HG03045 (cell line): ENCODE results near the gene B3GAT1.
A peak's percentile ranks its signal among the peaks of the same experiment; 100 is the strongest.

Experiments
- ATAC-seq: cut with Tn5 transposase; IDR thresholded peaks from one replicate; pipeline ENCODE4 v1.9.1; 2021; ENCODE audit warnings: mild to moderate bottlenecking, moderate library complexity; ENCODE audit not compliant: unreplicated experiment

Gene B3GAT1

GRCh38 chr11:134374171-134374570 lies 37.9 kb downstream of the B3GAT1 start:
- ATAC-seq: no peak

DNA sequence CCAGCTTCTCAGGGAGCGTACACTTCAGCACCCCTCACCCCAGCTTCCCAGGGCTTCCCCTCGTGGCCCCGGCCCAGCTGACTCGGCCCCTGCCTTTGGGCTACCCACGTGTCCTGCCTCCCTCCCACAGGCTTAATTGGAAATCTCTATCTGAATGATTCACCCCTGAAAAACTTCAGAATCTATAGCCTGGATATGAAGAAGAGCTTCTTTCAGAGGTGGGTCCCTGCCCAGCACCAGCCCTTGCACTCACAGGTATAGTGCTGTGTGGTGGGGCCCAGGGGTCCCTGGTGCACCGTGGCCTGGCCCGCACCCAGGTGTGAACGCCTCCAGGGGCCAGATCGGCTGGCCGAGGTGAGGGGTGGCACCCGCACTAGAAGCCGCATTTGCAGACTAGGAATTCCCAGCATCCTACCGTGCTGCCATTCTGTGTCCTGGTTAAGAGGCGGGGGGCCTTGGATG lies 38.4 kb downstream of the B3GAT1 start:
- no peak for ATAC-seq

GRCh38 chr11:134372961-134373360 lies 39.1 kb downstream of the B3GAT1 start:
- no peak for ATAC-seq

DNA sequence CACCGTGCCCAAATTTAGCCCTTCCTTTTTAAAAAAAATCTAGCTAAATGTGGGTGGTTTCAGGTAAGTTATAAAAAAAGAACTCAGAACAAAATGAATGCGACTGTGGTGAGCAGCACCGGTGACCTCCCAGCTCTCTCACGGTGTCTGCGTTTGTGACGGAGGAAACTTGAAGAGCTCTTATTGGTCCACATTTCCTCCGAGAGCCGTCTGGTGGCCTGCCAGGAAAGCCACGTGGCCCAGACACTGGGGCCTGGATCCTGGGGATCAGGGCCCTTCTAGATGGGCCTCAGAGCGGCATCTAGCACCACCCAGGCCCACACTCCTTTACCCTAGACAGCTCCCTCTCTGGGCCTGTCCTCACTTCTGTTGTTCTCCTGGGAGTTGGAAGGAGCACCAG lies 39.5 kb downstream of the B3GAT1 start:
- no peak for ATAC-seq

DNA sequence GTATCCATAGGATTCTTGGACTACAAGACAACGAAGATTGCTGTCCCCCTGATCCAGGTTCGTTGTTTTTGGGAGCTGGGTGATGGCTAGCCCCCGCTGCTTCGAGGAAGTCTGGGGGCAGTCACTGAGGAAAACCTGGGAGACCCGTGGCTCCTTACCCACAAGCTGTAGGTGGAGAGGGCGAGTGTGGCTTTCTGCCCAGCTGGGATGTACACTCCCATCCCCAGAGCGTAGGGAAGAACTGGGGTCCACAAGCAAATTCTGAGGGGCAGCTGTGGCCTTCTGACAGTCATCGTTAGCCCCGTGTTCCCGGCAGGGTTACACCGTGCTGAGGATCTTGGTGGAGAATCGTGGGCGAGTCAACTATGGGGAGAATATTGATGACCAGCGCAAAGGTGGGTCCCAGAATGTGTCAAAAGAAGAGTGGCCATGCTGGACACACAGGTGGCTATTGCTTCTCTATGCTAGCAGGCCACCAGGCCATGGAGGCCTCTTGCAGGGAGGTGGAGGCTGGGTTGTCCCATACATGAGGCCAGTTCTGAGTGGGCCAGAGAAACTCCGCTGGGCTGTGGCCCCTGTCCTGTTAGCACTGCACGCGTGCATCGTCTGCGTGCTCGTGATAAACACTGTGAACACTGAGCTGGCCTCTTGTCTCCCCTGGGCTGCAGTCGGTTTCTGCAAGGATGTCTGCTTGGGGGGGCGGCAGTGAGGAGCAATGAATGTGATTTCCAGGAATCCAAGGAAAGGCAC lies 40.4 kb downstream of the B3GAT1 start:
- ATAC-seq: no peak

DNA sequence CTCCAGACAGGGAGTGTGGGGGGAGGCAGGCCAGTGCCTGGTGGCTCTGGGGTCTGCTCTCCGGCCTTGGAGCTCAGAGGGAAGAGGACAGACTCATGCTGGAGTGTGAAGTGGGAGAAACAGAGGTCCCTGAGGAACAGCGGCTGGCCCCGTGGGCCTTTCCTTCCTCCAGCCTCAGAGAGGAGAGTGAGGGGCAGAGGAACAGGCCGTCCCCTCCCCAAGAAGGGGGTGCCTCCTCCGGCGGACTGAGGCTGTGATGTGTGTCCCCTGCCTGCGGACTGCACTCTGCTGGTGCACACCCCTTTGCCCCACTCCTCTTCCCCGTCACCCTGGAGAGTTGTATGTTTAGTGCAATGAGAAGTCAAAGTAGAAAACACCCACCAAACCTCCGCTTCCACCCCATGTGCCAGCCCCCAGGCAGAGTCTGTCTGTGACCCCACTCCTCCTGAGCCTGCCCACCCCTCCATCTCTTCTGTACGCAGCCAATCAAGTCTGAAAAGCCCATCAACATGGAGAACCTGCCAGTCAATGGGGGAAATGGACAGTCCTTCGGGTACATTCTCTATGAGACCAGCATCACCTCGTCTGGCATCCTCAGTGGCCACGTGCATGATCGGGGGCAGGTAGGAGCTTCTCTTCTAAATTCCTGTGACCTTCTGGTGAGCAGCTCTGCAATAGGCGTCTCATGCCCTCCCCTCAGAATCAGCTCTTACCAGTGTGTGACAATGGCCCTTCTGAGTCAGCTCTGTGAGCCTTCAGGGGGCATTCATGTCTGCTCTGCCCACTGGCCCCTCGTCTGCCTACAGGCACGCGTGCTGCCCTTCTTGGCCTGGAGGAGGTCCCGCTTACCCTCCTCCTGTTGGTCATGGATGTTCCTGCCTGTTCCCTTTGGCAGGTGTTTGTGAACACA lies 41.3 kb downstream of the B3GAT1 start:
- ATAC-seq: no peak

DNA sequence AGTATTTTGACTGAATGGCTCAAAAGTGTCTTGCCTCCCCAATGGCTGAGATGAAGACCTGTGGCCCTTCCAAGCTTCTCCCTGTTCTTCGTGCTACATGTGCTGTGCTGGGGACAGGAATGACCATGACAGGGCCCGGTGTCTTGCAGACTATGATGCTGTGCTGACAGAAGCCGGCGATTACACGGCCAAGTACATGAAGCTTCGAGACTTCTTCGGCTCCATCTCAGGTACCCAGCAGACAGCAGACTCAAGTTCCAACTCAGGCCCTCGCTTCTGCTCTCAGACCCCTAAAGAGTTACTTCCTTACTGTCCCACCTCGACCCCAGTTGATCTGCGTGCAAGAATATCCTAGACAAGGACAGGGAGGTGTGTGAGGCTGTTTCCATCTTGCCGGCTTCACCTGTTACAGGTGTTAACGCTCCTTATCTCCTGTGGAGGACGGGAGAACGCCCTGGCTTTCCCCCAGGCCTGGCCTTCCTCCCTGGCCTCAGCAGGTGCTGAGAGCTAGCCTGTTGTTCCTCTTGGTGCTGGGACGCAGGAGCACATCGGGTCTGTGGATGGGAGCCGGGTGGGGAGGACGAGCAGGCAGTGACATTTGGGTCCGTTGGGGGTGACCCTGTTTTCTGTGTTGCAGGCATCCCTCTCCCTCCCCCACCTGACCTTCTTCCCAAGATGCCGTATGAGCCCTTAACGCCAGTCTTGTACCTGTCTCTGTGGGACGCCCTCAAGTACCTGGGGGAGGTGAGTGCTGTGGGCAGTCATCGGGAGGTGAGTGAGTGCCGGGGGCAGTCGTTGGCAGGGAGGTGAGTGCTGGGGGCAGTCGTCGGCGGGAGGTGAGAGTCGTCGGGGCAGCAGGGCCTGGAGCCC lies 42.2 kb downstream of the B3GAT1 start:
- no peak for ATAC-seq

GRCh38 chr11:134367781-134368180 lies 44.3 kb downstream of the B3GAT1 start:
- no peak for ATAC-seq

- no peak for ATAC-seq
Measured at GRCh38 chr11:134366254-134366653, 45.8 kb downstream of the B3GAT1 start.

DNA sequence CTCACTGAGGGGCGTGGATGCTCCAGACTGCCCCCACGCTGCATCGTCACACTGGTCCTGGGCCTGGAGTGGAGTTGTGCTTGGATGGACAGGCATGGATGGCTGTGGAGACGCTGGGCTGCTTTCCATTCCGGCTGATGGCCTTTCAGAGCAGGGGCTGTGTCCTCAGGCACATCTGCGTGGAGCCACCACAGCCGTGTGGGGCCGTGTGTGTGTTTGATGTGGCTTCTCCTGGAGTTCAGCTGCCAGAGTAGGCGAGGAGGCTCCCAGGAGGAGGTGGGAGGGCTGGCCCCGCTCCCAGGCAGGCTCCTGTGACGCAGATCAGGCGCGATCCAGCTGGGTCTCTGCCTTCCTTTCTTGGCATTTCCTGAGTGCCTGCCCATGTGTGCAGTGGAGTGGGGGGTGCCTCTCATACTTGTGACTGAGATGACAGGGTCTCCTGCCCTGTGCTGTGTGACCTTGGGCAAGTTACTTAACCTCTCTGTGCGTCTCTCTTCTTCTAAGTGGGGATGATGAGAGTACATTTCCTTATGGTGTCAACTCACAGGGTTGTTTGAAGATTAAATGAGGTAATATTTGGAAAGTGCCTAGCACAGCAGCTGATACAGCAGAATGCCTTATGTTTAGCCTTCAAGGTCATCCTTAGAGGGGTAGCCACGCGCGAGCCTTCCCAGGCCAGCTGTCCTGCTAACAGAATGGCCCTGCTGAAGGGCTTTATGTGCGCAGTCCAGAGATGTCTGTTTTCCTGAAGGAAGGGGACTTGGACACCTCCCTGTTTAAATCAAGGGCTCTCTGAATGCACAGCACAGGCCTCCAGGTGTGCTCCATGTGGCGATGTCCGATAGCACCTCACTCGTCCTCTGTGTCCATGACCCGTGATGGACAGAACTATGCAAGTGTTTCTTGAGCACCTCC lies 46.8 kb downstream of the B3GAT1 start:
- no peak for ATAC-seq

DNA sequence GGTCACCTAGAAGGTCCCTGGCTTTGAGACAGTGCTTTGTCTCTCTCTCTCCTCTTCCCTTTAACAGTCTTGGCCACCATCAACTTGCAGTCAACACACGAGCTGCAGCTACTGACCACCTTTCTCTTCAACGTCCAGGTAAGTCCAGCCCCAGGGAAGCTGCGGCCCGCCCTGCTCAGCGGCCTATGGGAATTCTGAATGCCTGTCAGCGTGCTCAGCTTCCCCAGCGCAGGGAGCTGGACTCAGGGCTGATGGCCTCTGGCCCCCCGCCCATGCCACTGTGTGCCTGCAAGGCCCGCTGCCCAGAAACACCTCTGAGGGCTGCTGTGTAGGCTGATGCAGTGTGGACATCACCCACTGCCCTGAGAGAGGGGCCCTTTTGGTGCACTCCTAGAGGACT lies 47.8 kb downstream of the B3GAT1 start:
- ATAC-seq: no peak

DNA sequence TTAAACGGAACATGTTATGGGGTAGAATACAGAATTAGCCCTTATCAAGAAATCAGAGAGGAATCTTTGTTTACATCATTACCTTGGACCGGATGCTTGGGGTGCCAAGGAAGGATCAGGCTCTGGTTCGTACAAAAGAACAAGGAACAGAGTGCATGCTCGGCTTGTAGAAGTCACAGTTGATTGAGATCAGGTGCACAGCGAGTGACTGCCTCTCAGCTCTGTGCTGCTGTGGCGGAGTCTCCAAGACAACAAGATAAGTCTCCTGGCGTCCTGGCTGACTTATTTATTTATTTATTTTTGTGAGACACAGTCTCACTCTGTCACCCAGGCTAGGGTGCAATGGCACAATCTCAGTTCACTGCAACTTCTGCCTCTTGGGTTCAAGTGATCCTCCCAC lies 48.5 kb downstream of the B3GAT1 start:
- no peak for ATAC-seq

DNA sequence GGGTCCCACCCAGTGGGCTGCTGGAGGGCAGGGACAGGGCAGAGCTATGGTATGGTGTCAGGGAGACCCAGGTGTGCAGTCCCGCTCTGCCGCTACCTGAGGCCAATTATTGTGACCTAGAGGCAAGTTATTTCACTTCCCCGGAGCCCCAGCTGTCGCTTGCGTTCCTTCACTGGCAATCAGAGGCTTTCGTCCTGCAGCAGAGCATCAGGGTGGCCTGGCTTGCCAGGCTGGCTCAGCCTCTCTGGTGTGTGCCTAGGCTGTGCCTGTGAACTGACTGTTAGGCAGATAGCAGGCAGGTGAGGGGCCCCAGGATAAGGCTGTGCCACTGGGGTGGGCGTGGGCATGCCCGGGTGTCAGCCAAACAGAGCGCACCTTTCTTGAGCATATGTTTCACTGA lies 48.9 kb downstream of the B3GAT1 start:
- ATAC-seq: no peak

- ATAC-seq: no peak
Measured at GRCh38 chr11:134362192-134362901, 49.7 kb downstream of the B3GAT1 start.

DNA sequence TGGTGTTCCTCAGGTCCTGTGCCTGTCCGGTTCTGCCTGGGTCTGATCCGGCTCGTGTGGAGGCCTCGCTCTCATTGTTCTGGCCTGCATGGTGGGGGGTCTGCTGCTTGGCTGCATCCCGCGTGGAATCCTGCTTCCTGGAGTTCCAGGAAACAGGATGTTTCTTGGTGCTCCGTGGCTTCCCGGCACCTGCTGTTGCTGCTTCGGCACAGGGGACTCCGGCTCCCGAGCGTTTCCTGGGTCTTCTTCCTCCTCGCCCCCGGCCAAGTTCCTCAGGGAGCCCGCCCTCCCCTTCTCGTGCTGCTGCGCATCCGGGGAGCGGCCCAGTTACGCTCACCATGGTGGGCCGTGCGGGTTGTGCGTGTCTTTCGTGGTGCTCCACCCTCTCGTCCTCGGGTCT lies 50.4 kb downstream of the B3GAT1 start:
- no peak for ATAC-seq

DNA sequence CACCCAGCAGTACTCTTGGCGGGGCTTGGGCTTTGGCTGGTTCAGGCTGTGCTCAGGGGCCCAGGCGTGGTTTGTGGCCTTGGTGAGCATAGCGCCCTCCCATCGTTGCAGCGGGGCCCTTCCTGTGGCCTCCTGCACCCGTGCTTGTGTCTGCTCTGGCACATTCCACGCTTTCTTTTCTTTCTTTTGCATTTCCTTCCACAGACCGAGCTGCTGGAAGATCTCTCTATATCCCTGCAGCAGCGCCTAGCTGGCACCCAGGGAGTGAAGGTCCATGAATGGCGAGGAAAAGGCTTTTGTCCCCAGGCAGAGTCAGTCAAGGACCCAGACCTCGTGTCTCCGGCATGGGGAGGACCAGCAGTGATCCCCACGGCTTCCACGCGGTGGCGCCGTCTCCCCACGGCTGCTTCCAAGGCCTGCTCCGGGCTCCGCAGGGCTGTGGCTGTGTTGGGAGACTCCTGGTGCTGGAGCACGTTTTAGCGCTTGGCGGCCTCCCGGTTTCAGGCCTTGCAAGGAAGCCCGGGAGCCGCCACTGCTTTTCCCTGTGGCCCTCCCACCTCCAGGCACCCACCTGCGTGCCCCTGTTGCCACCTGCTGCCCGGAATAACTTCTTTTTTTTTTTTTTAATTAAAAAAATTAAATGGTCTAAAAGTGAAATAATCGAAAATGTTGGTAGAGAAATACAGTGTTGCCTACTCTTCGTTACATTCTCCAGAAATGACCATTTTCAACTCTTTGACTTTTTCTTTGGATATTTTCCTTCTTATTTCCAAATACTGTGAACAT lies 51.8 kb downstream of the B3GAT1 start:
- ATAC-seq: peak; percentile 82

- ATAC-seq: no peak
Measured at GRCh38 chr11:134359646-134360045, 52.4 kb downstream of the B3GAT1 start.

DNA sequence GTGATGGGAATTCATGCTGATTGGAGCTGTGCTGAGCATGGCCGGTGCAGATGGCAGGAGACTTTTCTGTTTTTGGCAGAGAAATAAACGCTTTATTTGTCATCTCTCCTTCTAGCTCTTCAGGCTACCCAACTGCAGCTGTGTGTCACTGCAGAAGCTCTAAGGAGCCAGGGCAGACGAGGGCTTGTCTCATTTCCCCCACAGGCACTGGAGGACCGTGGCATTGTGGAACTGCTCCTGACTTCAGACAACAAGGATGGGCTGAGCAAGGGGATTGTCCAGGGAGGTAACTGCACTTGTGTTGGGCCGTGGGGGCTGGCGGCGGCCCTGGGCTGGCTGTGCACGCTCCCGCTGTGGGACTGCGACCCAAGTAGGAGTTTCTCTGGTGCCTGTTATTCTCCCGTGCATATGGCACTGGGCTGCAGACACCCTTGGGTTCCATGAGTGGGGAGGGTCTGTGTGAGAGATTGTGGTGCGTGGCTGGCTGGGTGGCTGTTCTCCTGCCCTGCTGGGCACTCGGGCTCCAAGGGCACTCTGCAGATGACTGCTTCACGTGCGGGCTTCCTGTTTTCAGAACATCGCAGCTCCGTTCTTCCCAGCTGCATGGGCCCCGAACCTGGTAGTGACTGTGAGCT lies 53.1 kb downstream of the B3GAT1 start:
- ATAC-seq: no peak
